SU-DHL-6 (cell line): Measurements from ENCODE around the gene PNPLA6.

ENCODE experiments used
- EZH2phosphoT487 ChIP-seq: fragments of 200-600 bp; sonication (generic), shearing (Covaris generic); conservative IDR thresholded peaks from 2 replicates; pipeline ENCODE4 v1.6.1; 2018; ENCODE audit warnings: mild to moderate bottlenecking, antibody characterized with exemption, low read length, moderate library complexity, mixed read lengths
- TF ChIP-seq, protein P1 (sequence below): fragments of 200-600 bp; sonication (generic); IDR thresholded peaks from one replicate; pipeline ENCODE4 v1.5.1; 2017; ENCODE audit warnings: antibody characterized with exemption, mild to moderate bottlenecking, low read length, moderate library complexity; ENCODE audit not compliant: insufficient read depth, poor library complexity, severe bottlenecking

DNA sequence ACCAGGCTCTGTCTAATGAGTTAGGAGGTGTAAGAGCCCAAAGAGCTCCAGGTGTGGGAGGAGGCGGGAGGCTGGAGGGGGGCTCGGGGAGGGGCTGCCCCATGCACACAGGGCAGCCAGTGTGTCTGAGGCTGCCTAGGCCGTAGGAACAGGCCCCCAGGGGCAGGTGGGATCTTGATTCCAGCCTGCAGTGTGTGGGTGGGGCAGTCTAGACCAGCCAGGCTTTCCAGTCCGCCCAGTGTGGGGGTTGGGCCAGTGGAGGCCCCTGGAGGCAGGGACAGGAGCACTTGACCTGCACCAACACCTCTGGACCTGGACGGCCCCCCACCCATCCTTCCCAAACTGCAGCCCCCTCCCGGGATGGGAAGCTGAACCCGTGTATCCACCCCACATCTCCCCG is 54.7 kb downstream of the PNPLA6 start:
- TF ChIP-seq, protein P1, sequence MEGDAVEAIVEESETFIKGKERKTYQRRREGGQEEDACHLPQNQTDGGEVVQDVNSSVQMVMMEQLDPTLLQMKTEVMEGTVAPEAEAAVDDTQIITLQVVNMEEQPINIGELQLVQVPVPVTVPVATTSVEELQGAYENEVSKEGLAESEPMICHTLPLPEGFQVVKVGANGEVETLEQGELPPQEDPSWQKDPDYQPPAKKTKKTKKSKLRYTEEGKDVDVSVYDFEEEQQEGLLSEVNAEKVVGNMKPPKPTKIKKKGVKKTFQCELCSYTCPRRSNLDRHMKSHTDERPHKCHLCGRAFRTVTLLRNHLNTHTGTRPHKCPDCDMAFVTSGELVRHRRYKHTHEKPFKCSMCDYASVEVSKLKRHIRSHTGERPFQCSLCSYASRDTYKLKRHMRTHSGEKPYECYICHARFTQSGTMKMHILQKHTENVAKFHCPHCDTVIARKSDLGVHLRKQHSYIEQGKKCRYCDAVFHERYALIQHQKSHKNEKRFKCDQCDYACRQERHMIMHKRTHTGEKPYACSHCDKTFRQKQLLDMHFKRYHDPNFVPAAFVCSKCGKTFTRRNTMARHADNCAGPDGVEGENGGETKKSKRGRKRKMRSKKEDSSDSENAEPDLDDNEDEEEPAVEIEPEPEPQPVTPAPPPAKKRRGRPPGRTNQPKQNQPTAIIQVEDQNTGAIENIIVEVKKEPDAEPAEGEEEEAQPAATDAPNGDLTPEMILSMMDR, result no peak
- TF ChIP-seq EZH2phosphoT487, result no peak
